OCI-LY3 (cell line): ENCODE measurements around the gene GREM2.

ENCODE experiments used
- EZH2phosphoT487 ChIP-seq: fragments of 200-600 bp; shearing (Covaris generic); IDR thresholded peaks from 2 replicates; pipeline ENCODE4 v1.6.1; 2018; ENCODE audit warnings: antibody characterized with exemption, mixed run types, low read depth
- TF ChIP-seq, protein P1 (sequence below): fragments of 200-600, 300-600 bp; sonication (generic); IDR thresholded peaks from 2 replicates; pipeline ENCODE4 v1.5.1; 2014; ENCODE audit warnings: antibody characterized with exemption, low read length, low read depth

DNA sequence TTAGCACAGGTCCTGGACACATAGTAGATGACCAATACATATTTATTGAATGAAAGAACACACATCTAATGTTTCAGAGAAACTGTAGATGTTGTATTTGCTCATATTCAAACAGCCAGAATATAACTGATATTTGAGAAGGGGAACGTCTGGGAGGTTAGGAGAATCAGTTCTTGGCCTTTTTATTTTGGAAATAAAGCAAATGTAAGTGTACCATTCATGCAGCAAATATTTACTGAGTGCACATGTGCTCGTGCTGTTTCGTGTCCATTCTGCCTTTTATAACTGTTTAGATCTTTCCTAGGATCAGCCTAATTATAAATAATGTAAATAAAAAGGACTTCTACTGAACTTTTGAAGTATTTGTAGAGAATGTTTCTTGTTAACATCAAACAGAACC lies 103.8 kb downstream of the GREM2 start:
- TF ChIP-seq, protein P1, sequence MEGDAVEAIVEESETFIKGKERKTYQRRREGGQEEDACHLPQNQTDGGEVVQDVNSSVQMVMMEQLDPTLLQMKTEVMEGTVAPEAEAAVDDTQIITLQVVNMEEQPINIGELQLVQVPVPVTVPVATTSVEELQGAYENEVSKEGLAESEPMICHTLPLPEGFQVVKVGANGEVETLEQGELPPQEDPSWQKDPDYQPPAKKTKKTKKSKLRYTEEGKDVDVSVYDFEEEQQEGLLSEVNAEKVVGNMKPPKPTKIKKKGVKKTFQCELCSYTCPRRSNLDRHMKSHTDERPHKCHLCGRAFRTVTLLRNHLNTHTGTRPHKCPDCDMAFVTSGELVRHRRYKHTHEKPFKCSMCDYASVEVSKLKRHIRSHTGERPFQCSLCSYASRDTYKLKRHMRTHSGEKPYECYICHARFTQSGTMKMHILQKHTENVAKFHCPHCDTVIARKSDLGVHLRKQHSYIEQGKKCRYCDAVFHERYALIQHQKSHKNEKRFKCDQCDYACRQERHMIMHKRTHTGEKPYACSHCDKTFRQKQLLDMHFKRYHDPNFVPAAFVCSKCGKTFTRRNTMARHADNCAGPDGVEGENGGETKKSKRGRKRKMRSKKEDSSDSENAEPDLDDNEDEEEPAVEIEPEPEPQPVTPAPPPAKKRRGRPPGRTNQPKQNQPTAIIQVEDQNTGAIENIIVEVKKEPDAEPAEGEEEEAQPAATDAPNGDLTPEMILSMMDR, result no peak
- TF ChIP-seq EZH2phosphoT487, result no peak
